DOHH2 (cell line): Measurements from ENCODE around the gene ABCB11.

Experiments used
- CTCF ChIP-seq: fragments of 200-600 bp; sonication (generic); IDR thresholded peaks from one replicate; pipeline ENCODE4 v1.5.1; 2014; ENCODE audit warnings: antibody characterized with exemption, mild to moderate bottlenecking, low read depth, low read length; ENCODE audit not compliant: poor library complexity, severe bottlenecking
- EZH2phosphoT487 ChIP-seq: fragments of 200-600 bp; sonication (generic); IDR thresholded peaks from 2 replicates; pipeline ENCODE4 v1.6.1; 2017; ENCODE audit warnings: borderline replicate concordance, mild to moderate bottlenecking, antibody characterized with exemption, low read length, moderate library complexity, mixed read lengths

- TF ChIP-seq CTCF = no peak
- TF ChIP-seq EZH2phosphoT487 = no peak
These were observed 59.9 kb downstream of the ABCB11 start for GRCh38 chr2:168971261-168971660.
